Keratinocyte (primary cell): ENCODE data around the gene RPL28. TPM values are rescaled to one million over a fixed set of nuclear protein-coding genes. Genes with fewer than 3 reads are reported as not detected.
A peak's percentile ranks its signal among the peaks of the same experiment; 100 is the strongest.

Experiments used
- DNase-seq: peaks from one replicate; pipeline ENCODE4 v3.0.0-alpha.2; 2011; ENCODE audit warnings: low read depth, missing footprints, low spot score
- FAIRE-seq: peaks from 2 replicates; lab custom pipeline; 2011; peaks lifted over from hg19 to GRCh38; lab: Jason Lieb, UNC
- H2AFZ ChIP-seq: 2 replicates; pipeline ENCODE4 v1.6.0; 2012; ENCODE audit warnings: low read length, control low read depth, inconsistent platforms; ENCODE audit not compliant: control insufficient read depth
- H3K27ac ChIP-seq: 2 replicates; pipeline ENCODE4 v1.5.1; 2011; ENCODE audit warnings: low read length; ENCODE audit not compliant: control insufficient read depth, insufficient read depth
- H3K27me3 ChIP-seq: 3 replicates; pipeline ENCODE4 v1.6.0; 2011; ENCODE audit warnings: low read length; ENCODE audit not compliant: control insufficient read depth, insufficient read depth; ENCODE audit errors: extremely low read depth
- H3K36me3 ChIP-seq, 2 experiments: 2 replicates in 1 of 2; 3 replicates in 1 of 2; pipeline ENCODE4 v1.5.1; 2011; ENCODE audit warnings: low read length in 2 of 2, mild to moderate bottlenecking in 1 of 2; ENCODE audit not compliant: control insufficient read depth in 2 of 2, insufficient read depth in 2 of 2; ENCODE audit errors: extremely low read depth in 1 of 2
- H3K4me1 ChIP-seq: 3 replicates; pipeline ENCODE4 v1.5.1; 2011; ENCODE audit warnings: low read length; ENCODE audit not compliant: control insufficient read depth, insufficient read depth; ENCODE audit errors: extremely low read depth
- H3K4me2 ChIP-seq: 3 replicates; pipeline ENCODE4 v1.6.0; 2011; ENCODE audit warnings: low read depth, low read length; ENCODE audit not compliant: control insufficient read depth, insufficient read depth; ENCODE audit errors: extremely low read depth
- H3K4me3 ChIP-seq, 3 experiments: fragments of 200-600 bp in 1 of 3; sonication (generic) in 1 of 3; 2 replicates in 2 of 3; 3 replicates in 1 of 3; pipeline ENCODE4 v1.5.1; 2011 to 2016; ENCODE audit warnings: low read length in 3 of 3, mild to moderate bottlenecking in 3 of 3, control low read depth in 2 of 3, inconsistent platforms in 1 of 3, low read depth in 1 of 3, mixed read lengths in 1 of 3, mixed run types in 1 of 3, moderate library complexity in 1 of 3; ENCODE audit not compliant: control insufficient read depth in 2 of 3, insufficient read depth in 2 of 3; ENCODE audit errors: extremely low read depth in 1 of 3
- H3K79me2 ChIP-seq: 2 replicates; pipeline ENCODE4 v1.6.0; 2012; ENCODE audit warnings: low read length; ENCODE audit not compliant: control insufficient read depth, insufficient read depth
- H3K9ac ChIP-seq: 3 replicates; pipeline ENCODE4 v1.6.0; 2011; ENCODE audit warnings: low read length; ENCODE audit not compliant: control insufficient read depth, insufficient read depth; ENCODE audit errors: extremely low read depth
- H3K9me1 ChIP-seq: 3 replicates; pipeline ENCODE4 v1.6.0; 2011; ENCODE audit warnings: low read length; ENCODE audit not compliant: control insufficient read depth, insufficient read depth; ENCODE audit errors: extremely low read depth
- H3K9me3 ChIP-seq: 2 replicates; pipeline ENCODE4 v1.5.1; 2012; ENCODE audit warnings: low read depth, low read length; ENCODE audit not compliant: control insufficient read depth
- H4K20me1 ChIP-seq: 3 replicates; pipeline ENCODE4 v1.6.0; 2011; ENCODE audit warnings: low read length; ENCODE audit not compliant: control insufficient read depth, insufficient read depth; ENCODE audit errors: extremely low read depth
- CTCF ChIP-seq, 3 experiments: IDR thresholded peaks in 1 of 3; conservative IDR thresholded peaks in 1 of 3; optimal IDR thresholded peaks in 1 of 3; 2 replicates in 2 of 3; 3 replicates in 1 of 3; pipeline versions ENCODE3 to v1.5.1; 2011; ENCODE audit warnings: low read length in 3 of 3, mild to moderate bottlenecking in 3 of 3, moderate library complexity in 2 of 3, control low read depth in 1 of 3, inconsistent platforms in 1 of 3; ENCODE audit not compliant: insufficient read depth in 2 of 3; ENCODE audit errors: extremely low read depth in 1 of 3
- EZH2 ChIP-seq: IDR thresholded peaks from one replicate; pipeline ENCODE4 v1.6.1; 2012; ENCODE audit warnings: inconsistent platforms, mild to moderate bottlenecking, low read length, moderate library complexity
- dilution Hi-C: fragments of 300-500 bp; cut with MboI; formaldehyde crosslinking; loops from one replicate; pipeline ENCODE4 v1.7.0; 2020; ENCODE audit warnings: low sequenced_read_pairs; ENCODE audit not compliant: extremely low pct_ligation_motif_present
- polyA plus RNA-seq, 5 experiments: library from polyadenylated mRNA; depleted of rRNA in 3 of 5; stranded (reverse) in 3 of 5; stranded (forward) in 1 of 5; unstranded in 1 of 5; fragments of >200 nt; gene quantifications; 1 replicate in 1 of 5; 2 replicates in 3 of 5; 3 replicates in 1 of 5; pipeline versions ENCODE4 v1.2.1 to v1.2.3, GENCODE V29; 2011 to 2012; ENCODE audit warnings: missing spikeins in 2 of 5, low read depth in 1 of 5, low replicate concordance in 1 of 5

Gene RPL28
- polyA plus RNA-seq, 1 donor (not counting 4 experiments of a cell fraction or from before 2014, with no cell fraction given): 282 TPM

GRCh38 chr19:55368106-55368505 lies 17.6 kb upstream of the RPL28 start:
- H3K4me1 ChIP-seq: peaks cover 15% of the 10 kb centered on the region
- dilution Hi-C loops: no loop called here
- no peak for TF ChIP-seq CTCF (optimal IDR thresholded peaks at IDR 0.05 in 1 of 3, IDR thresholded peaks at IDR 0.05 in 1 of 3, conservative IDR thresholded peaks at IDR 0.05 in 1 of 3; ENCODE audit: extremely low read depth in 1 of 3, insufficient read depth in 2 of 3, low read length in 3 of 3)
- TF ChIP-seq EZH2: no peak
- no peak overlapping the region for H3K9ac ChIP-seq
- peaks cover 7% of the 10 kb centered on the region for H3K27me3 ChIP-seq
- FAIRE-seq (no peak), DNase-seq (no peak)
- no peaks in the 10 kb centered on the region for H3K9me3 ChIP-seq
- H3K4me2 ChIP-seq: no peak overlapping the region
- H3K27ac ChIP-seq: no peak overlapping the region
- no peaks in the 10 kb centered on the region for H3K79me2 ChIP-seq
- no peaks in the 10 kb centered on the region for H4K20me1 ChIP-seq
- no peak overlapping the region for H3K4me3 ChIP-seq
- H3K36me3 ChIP-seq: no peaks in the 10 kb centered on the region
- no peak overlapping the region for H2AFZ ChIP-seq
- H3K9me1 ChIP-seq: no peaks in the 10 kb centered on the region

GRCh38 chr19:55368701-55369563 lies 16.8 kb upstream of the RPL28 start:
- peak overlapping the region; percentile 37 to 49 (median 38) for H3K4me3 ChIP-seq
- FAIRE-seq (no peak), DNase-seq (no peak)
- peaks cover 12% of the 10 kb centered on the region for H3K27me3 ChIP-seq
- dilution Hi-C loops: no loop called here
- H4K20me1 ChIP-seq: no peaks in the 10 kb centered on the region
- peaks cover 15% of the 10 kb centered on the region for H3K4me1 ChIP-seq
- H3K27ac ChIP-seq: no peak overlapping the region
- H3K36me3 ChIP-seq: no peaks in the 10 kb centered on the region
- H2AFZ ChIP-seq: no peak overlapping the region
- H3K9me1 ChIP-seq: no peaks in the 10 kb centered on the region
- no peaks in the 10 kb centered on the region for H3K9me3 ChIP-seq
- peak overlapping the region; percentile 32 for H3K4me2 ChIP-seq
- TF ChIP-seq CTCF (optimal IDR thresholded peaks at IDR 0.05 in 1 of 3, IDR thresholded peaks at IDR 0.05 in 1 of 3, conservative IDR thresholded peaks at IDR 0.05 in 1 of 3; ENCODE audit: extremely low read depth in 1 of 3, insufficient read depth in 2 of 3, low read length in 3 of 3): no peak
- TF ChIP-seq EZH2: no peak
- no peaks in the 10 kb centered on the region for H3K79me2 ChIP-seq
- peak overlapping the region; percentile 41 for H3K9ac ChIP-seq
